Activated CD4-positive, alpha-beta T cell treated with anti-CD3 and anti-CD28 coated beads for 1 hour (primary cell): ENCODE results near the gene THAP7.
A peak's percentile ranks its signal among the peaks of the same experiment; 100 is the strongest.

Source experiments
- DNase-seq: peaks from one replicate; pipeline ENCODE4 v3.0.0-alpha.2; 2020

THAP7 gene

DNA sequence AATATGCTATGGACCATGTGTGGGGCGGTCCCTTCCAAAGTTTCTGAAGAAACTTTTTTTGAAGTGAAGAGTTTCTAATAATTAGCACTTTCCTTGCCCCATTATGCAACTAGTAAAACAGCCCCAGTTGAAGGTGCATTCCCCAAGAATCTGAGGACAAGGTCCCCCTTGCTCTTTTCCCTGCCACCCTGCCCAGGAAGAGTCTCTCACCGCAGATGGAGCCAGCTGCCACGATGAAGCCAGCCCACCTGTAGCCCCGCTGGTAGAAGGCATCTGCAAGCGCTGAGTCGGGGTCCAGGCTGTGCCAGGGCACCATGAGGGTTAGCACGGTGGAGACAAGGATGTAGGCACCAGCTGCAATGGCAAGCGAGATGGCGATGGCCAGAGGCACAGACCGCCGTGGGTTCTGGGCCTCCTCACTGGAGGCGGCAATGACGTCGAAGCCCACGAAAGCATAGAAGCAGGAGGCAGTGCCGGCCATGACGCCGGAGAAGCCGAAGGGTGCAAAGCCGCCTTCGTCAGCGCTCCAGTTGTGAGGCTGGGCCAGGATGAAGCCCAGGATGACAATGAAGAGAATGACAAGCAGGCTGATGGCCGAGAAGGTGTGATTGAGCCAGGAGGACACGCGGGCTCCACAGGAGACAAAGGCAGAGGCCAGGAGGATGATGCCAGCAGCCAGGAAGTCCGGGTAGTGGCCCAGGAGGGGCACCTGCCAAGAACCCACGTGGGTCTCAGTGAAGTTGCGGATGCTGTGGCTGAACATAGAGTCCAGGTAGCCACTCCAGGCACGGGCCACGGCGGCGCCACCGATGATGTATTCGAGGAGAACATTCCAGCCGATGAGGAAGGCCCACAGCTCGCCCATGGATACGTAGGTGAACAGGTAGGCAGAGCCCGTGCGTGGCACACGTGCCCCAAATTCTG lies 29.0 kb upstream of the THAP7 start:
- no peak for DNase-seq

DNA sequence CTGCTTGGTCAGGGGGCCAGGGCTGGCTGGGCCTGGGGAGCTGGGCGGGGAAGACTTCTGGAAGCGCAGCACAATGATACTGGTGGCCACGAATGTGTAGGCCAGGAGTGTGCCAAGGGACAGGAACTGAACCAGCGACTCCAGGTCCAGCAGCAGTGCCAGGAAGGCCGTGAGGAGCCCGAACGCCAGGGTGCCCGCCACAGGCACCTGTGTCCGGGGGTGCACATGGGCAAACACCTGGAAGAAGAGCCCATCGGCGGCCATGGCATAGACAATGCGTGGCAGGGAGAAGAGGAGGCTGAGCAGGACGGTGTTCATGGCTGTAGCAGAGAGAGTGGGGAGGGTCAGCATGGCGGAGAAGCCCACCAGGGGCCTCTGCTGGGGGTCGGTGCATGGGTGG lies 28.1 kb upstream of the THAP7 start:
- DNase-seq = no peak

DNA sequence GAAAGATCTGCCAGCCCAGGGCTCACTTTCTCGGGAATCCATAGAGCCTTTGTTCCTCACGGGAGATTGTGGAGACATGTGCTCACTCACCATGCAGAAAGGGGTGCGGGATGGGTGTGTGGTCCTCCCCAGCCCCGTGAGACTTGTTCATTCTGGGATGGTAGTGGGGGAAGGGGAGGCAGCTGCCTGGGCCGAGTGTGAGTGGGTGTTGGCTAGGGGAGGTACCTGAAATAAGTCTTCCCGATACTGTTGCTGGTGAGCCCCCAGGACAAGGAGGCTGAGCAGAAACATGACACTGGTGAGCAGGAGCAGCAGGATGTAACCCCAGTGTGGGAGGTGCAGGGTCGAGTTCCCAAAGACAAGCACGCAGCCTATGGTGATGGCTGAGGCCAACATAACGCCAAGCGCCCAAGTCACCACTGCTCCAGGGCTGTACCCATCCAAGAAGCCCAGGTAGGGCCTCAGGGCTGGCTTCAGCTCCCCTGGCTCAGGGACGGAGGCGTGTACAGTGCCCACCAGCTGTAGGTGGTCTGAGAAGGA lies 27.6 kb upstream of the THAP7 start:
- no peak for DNase-seq

DNA sequence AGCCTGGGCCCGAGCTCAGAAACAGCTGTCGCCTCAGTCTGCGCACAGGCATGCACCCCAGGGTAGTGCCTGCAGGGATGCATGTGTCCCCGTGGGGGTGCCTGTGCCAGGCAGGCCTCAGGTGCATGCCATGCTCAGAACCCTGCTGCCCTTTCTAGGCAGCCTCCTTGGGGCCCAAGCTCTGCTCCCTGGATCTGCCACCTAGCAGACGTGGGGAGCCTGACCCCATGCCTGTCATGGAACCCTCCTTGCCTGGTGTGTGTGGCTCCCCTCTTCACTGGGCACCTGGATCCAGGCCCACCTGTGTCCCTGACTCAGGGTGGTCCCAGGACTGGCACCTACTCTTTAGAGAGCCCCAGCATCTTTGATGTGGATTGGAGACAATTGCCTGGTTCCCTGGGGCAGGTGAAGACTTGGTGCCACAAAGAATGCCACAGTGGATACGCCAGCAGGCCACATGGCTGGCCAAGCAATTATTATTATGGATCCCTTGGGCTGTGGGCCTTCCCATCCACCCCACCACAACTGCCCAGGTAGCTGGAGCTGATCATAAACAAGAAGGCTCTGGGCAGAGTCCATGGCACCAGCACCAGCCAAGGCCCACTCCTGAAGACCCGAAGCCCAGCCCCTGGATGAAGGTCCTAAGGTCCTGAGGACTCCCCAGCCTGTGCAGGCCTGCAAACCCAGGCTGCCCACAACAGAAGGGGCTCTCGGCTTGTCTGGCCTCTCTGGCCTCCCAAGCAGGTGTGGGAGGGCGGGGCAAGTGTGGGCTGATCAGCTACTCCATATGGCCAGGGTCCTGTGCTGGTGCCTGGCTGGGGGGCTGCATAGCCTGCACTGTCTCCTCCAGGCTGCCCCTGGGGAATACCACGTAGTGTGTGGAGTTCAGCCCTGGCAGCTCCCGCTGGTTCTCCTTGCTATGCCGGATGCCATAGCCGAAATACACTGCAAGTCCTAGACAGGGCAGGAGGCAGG lies 26.6 kb upstream of the THAP7 start:
- no peak for DNase-seq

DNA sequence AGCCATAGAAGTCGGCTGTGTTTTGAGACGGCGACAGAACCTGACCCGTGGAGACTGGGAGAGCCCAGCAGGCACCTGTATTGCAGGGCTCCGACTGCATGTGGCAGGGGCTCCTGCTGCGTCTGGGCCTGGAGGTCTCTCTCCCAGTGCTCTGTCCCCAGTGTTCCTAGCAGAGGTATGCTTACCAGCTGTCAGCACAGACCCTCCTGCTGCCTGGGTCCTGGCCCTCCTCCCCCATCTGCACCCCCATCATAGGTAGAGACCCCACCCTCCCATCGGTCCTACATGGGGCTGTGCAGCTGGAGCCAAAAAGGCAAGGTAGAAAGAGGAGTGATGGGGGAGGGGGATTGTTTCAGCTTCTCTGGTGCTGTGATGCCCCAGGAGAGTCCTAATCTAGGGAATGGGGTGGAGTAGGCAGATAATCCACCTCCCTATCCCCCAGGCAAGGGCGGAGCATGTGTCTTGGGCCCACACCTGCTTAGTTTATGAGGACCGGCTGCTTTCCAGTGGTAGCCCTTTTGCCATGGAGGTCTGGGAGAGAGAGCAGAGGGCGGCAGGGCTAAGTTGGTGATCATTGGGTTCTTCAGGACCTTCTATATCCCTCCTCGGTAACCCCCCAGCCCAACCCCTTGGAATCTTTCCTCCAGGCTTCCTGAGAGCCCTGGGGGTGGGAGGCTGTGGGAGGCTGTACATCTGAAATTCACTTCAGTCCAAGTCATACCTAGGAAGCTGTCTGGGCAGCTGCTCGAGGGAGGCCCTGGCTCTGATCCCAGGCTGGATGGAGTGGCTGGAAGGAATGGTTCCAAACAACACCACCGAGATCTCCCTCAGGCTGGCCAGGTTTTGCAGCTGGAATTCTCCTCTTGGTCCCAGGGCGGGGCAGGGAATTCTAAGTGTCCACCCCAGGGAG lies 25.1 kb upstream of the THAP7 start:
- DNase-seq = no peak

DNA sequence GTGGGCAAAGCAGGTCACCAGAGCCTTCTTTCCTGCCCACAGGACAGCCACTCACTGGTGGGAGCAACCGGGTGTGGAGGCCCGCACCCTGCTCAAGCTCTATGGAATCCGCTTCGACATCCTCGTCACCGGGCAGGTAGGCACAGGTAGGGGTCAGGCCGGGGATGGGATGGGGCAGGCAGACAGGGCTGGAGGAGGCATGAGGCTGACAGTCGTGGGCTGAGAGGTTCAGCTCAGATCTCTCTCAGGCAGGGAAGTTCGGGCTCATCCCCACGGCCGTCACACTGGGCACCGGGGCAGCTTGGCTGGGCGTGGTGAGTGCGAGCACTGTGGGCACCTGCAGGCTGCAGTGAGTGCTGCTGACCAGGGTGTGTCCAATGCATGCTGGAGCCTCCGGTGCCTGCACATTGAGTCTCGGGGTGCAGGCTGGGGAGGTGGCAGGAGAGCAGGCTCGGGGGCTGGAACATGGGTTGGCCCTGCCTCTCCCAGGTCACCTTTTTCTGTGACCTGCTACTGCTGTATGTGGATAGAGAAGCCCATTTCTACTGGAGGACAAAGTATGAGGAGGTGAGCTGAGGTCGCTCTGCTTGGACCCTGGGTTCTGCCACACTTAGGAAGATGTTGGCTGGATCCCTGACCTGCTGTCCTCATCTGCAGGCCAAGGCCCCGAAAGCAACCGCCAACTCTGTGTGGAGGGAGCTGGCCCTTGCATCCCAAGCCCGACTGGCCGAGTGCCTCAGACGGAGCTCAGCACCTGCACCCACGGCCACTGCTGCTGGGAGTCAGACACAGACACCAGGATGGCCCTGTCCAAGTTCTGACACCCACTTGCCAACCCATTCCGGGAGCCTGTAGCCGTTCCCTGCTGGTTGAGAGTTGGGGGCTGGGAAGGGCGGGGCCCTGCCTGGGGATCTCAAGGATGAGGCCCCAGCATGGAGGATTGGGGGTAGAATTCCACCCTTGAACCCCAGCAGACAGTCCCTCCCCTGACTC lies 24.1 kb upstream of the THAP7 start:
- DNase-seq = no peak

DNA sequence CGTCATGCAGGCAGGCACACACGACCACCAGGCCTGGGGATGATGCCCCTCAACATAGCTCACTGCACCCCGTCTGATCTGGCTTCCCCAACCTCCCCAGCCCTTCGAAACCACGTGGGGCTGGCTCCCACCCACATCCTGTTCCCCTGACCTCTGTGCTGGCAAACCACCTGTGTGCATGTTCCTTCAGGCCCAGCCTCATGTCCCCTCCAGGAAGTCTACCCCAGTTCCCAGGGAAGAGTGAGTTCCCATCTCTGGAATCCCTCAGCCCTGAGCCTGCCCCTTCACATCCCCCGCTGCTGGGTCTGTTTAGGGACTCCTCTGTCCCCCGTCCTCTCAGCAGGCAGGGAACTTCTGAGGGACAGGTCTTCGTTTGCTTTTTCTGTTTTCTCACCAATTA lies 23.3 kb upstream of the THAP7 start:
- no peak for DNase-seq

DNA sequence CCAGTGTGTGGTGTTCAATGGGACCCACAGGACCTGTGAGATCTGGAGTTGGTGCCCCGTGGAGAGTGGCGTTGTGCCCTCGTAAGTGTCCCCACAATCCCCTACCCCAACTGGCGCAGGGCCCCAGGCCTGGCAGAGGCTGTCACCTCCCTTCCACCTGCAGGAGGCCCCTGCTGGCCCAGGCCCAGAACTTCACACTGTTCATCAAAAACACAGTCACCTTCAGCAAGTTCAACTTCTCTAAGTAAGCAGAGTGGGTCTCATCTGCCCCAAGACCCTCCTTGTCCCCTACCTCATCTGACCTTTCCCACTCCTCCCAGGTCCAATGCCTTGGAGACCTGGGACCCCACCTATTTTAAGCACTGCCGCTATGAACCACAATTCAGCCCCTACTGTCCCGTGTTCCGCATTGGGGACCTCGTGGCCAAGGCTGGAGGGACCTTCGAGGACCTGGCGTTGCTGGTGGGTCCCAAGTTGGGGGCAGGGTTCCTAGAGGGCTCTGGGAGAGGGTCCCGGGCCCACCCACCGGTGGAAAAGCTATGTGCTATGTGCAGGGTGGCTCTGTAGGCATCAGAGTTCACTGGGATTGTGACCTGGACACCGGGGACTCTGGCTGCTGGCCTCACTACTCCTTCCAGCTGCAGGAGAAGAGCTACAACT lies 21.2 kb upstream of the THAP7 start:
- no peak for DNase-seq

DNA sequence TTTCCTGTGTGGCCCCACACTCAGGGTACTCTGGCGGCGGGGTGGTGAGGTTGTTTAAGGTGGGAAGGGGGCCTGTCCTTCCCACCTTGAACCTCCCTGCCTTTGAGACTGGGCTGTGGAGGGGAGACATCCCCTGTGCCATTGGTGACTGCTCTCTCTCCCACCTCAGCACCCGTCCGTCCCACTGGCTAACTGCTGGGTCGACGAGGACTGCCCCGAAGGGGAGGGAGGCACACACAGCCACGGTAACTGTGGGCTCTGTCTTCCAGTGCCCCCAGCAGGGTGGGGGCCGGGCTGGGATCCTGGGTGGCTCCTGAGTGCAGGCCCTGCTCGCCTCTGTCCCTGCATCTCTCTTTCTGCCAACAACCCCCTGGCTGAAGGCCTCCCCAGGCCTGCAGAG lies 20.6 kb upstream of the THAP7 start:
- DNase-seq = no peak

DNA sequence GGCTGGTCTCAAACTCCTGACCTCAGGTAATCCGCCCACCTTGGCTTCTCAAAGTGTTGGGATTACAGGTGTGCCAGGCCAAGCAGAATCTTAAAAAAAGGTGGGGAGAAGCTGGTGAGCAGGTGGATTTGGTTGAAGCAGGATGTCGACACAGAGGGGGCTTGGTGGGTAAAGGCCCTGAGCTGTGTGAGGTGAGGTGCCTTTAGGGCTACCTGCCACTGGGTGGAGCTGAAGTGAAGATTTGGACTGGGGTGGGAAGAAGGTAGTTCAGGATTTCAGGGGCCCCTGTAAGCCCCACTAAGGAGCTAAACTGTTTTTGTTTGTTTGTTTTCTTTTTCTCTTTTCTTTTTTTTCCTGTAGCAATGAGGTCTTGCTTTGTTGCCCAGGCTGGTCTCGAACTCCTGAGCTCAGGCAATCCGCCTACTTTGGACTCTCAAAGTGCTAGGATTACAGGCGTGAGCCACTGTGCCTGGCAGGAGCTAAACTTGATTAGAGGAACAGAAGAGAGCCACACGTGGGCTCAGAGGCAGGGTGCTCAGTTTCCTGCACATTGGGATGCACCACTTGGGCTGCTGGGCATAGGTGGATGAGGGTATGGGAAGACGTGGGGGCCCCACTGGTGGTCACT lies 19.0 kb upstream of the THAP7 start:
- no peak for DNase-seq

DNA sequence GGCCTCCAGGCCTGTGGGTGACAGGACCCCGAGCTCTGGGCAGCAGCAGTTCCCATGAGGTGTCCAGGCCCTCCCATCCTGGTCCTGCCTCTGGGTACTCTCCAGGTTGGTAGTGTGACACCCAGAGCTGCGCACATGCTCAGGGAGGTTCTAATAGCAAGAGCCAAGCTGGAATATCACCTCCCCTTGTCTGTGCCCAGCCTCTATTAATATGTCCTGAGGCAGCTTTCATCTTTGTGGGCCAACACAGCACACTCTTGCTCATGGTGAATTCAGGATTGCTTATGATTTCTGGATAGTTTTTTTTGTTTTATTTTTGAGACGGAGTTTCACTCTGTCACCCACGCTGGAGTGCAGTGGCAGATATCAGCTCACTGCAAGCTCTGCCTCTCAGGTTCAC lies 16.4 kb upstream of the THAP7 start:
- DNase-seq = no peak

DNA sequence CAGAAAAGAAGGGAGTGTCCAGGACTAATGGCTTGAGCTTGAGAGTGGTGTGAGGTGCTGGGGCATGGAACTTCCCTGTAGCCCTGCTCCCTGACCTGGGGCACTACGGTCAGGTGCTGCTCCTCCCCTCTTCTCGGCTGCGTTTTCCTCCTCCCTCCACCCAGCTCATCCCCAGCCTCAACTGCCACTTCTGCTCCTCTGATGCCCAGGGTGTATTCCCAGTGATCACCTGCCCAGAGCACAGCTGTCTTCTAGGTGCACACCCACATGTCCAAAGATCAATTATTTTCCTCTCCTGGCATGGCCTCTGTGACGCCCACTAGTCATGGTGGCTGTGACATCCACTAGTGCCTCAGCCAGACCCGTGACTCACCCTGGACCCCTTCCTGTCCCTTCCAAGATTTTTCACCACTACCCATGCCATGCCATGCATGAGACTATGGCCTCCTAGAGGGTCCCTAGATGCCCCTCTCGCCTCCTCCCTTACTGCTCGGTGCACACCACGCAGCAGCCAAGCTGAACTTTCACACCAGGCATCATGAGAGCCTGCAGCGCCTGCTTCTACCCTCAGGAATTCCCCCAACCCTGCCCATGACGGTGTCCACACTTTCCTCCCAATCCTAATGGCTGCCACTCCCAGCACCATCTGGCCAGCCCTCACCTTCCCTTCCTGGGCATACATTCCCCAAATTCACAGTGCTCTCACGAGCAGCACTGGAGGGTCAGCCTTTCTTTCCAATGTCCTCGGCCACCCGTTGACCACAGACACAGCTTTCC lies 14.9 kb upstream of the THAP7 start:
- DNase-seq = no peak

DNA sequence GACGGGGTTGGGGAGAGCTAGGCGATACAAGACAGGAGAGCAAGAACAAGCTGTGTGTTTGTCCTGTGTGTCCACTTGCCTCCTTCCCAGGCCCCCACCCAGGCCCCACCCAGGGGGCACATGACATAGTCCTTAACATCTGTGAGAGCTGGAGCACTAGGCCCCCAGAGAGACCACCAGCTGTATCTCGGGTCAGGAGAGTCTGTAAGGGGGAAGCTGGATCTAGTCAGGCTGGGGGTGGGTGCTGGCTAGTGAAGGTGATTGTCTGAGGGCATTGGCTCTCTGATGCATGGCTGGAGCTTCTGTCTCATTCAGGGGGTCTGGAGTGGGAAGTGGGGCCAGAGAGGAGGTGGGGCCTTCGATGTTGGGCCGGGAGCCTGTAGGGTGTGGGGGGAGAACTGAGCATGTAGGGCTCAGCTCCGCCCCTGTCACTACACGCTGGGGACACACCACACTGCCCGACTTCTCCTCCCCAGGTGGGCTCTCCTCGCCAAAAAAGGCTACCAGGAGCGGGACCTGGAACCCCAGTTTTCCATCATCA lies 13.6 kb upstream of the THAP7 start:
- no peak for DNase-seq

DNA sequence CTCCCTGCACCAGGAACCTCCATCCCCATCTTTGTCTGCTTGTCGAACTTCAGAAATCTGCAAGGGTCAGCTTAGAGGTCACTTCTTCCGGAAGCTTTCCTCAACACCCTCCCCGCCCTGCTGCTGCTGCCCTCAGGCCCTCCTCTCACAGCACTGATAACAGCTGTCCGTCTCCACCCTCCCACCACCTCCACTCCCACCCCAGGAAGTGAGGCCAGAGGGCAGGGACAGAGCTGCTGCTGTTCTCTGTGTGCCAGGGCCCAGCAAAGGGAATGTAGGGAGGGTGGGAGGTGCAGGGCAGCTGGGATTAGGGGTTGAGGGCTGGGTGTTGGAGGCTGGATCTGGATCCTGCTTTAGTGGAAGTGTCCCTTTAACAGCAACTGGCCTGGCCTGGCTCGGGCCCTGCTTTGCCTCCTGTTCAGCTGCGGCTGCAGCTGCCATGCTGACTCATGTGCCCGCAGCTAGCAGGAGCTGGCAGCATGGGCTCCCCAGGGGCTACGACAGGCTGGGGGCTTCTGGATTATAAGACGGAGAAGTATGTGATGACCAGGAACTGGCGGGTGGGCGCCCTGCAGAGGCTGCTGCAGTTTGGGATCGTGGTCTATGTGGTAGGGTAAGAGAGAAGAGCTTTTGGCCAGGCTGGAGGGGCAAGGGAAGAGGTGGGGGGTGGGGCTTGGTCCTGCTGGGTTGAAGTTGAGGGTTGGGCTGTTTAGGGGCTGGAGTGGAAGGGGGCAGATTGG lies 13.0 kb upstream of the THAP7 start, which contains the start of gene P2RX6:
P2RX6 (plus strand) TSS at position 440 of the 740 bp plus-strand sequence; CDS start at position 450, 10 bp downstream.
- DNase-seq = no peak

DNA sequence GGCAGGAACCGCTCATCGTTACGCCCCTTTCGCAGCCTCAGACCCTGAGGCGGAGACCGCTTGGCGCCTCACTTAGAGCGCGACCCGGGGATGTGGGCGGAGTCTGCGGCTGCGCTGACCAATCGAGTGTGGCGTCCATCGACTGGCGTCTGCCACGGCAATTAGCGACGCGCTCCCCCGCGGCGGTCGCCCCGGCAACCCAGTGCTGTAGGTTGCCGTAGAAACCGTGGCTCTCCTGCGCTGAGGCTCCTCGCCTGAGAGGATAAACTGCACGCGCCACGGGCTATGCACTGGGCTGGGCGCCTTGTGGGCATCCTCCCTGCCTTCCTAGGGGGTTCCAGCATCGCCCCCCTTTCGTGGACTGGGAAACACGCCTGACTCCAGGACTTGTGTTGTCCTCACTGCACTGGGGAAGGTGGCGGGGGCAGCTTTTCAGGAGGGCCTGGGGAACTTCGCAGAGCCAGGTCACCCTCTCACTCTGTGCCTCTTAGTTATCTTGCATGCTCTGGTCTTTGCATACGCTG lies 12.3 kb upstream of the THAP7 start:
- DNase-seq = peak; percentile 66

DNA sequence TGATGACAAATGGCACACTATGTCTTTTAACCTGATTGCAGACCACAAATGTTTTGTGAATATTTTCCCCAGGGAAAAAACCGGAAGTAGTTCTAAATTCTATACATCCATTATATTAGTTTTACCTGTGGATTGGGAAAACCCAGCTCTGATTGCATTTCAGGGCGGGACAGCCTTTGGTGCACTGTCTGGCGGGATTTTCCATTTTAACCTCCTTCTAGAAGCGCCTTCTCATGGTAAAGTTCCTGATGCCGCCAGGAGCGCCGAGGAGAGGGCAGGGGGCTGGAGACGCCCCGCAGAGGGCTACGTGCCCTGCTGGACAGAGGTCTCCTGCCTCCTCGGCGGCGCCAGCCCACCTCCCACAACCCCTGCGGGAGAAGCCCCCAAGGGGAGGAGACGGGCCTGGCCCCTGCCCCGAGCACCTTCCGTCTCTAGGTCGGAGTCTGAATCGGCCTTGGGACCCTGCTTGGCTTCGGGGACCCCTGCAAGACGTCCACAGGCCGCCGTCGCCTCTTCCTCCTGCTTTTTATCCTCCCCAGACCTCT lies 11.8 kb upstream of the THAP7 start:
- no peak for DNase-seq
